Thyroid gland (tissue), 4 donors: ENCODE measurements around the gene STXBP1. TPM values are rescaled to one million over a fixed set of nuclear protein-coding genes. Genes with fewer than 3 reads are reported as not detected.

Experiments used
- DNase-seq, 2 donors: peaks; one replicate each; pipeline ENCODE4 v3.0.0-alpha.2; 2019
- H3K27ac ChIP-seq, 3 donors: fragments of 200-600 bp; sonication (generic); 1 replicate in 2 of 3; 2 replicates in 1 of 3; pipeline ENCODE4 v1.5.1; 2016 to 2019; ENCODE audit warnings: mild to moderate bottlenecking in 1 of 3, moderate library complexity in 1 of 3
- H3K27me3 ChIP-seq: fragments of 200-600 bp; sonication (generic); one replicate; pipeline ENCODE4 v1.5.1; 2019
- H3K36me3 ChIP-seq, 2 donors: fragments of 200-600 bp; sonication (generic); one replicate each; pipeline ENCODE4 v1.5.1; 2016 to 2019
- H3K4me1 ChIP-seq, 2 donors: fragments of 200-600 bp; sonication (generic); one replicate each; pipeline ENCODE4 v1.5.1; 2017 to 2019
- H3K4me3 ChIP-seq, 3 donors: fragments of 200-600 bp; sonication (generic); replicated peaks in 1 of 3; 1 replicate in 2 of 3; 2 replicates in 1 of 3; pipeline ENCODE4 v1.5.1; 2016; ENCODE audit warnings: mild to moderate bottlenecking in 1 of 3
- H3K9me3 ChIP-seq: fragments of 200-600 bp; sonication (generic); one replicate; pipeline ENCODE4 v1.5.1; 2017
- CTCF ChIP-seq, 6 experiments: fragments of 200-600 bp in 3 of 6; fragments of 450-650 bp in 3 of 6; sonication (generic) in 3 of 6; IDR thresholded peaks; one replicate each; pipeline ENCODE4 v1.5.1; 2016 to 2019; ENCODE audit warnings: antibody characterized with exemption in 6 of 6, mild to moderate bottlenecking in 2 of 6, inconsistent platforms in 1 of 6, moderate library complexity in 1 of 6
- POLR2A ChIP-seq, 2 donors: fragments of 450-650 bp; IDR thresholded peaks; one replicate each; pipeline ENCODE4 v1.6.1; 2017; ENCODE audit warnings: antibody characterized with exemption in 2 of 2, mild to moderate bottlenecking in 2 of 2, moderate library complexity in 1 of 2
- WGBS, 2 donors: methylation state at CpG; one replicate each; pipeline ENCODE4 v1.1.5; 2017; 5-methylcytosine and 5-hydroxymethylcytosine counted together
- intact Hi-C: fragments of 100-400 bp; cut with DNase I; formaldehyde crosslinking; loops from one replicate; pipeline ENCODE4 v1.15.1; 2023
- total RNA-seq, 4 donors: library from RNA; depleted of rRNA; stranded (reverse); fragments of >200 nt; gene quantifications; one replicate each; pipeline ENCODE4 v1.2.3, GENCODE V29; 2016

STXBP1 gene
- total RNA-seq, 4 donors from 2014 or later, result 23.8 to 139 (median 106) TPM

- H3K27ac ChIP-seq, result no peak overlapping the region
- H3K27me3 ChIP-seq, result no peaks in the 10 kb centered on the region
- intact Hi-C loops, result no loop called here
- DNase-seq, result no peak
- TF ChIP-seq CTCF (IDR thresholded peaks at IDR 0.05), result no peak
- no peak for TF ChIP-seq POLR2A (IDR thresholded peaks at IDR 0.05)
- peaks cover 12 to 14% of the 10 kb centered on the region in 2 donors for H3K36me3 ChIP-seq
- no peaks in the 10 kb centered on the region for H3K9me3 ChIP-seq
- peaks cover 0 to 10% of the 10 kb centered on the region in 2 donors for H3K4me1 ChIP-seq
- H3K4me3 ChIP-seq, result no peak overlapping the region
- 83 to 87% methylated on average over 6 of the region's 6 CpGs for WGBS, 2 donors
Observed at GRCh38 chr9:127686461-127687393, 74.7 kb downstream of the STXBP1 start.

- no peaks in the 10 kb centered on the region for H3K9me3 ChIP-seq
- DNase-seq, result no peak
- no peaks in the 10 kb centered on the region for H3K4me1 ChIP-seq
- intact Hi-C loops, result no loop called here
- no peak for TF ChIP-seq POLR2A (IDR thresholded peaks at IDR 0.05)
- TF ChIP-seq CTCF (IDR thresholded peaks at IDR 0.05), result no peak
- H3K4me3 ChIP-seq, result no peak overlapping the region
- WGBS, 2 donors, result 88 to 93% methylated on average over 13 of the region's 13 CpGs
- no peak overlapping the region for H3K27ac ChIP-seq
- H3K27me3 ChIP-seq, result no peaks in the 10 kb centered on the region
- peaks cover 3 to 11% of the 10 kb centered on the region in 2 donors for H3K36me3 ChIP-seq
Observed at GRCh38 chr9:127689329-127690000, 77.4 kb downstream of the STXBP1 start.

GRCh38 chr9:127690735-127691134 lies 78.7 kb downstream of the STXBP1 start:
- intact Hi-C loops, result no loop called here
- Histone ChIP-seq H3K4me3 (no peak overlapping the region), H3K27ac (no peak overlapping the region), H3K27me3 (no peaks in the 10 kb centered on the region), H3K4me1 (no peaks in the 10 kb centered on the region), H3K36me3 (peaks cover 0 to 11% of the 10 kb centered on the region in 2 donors), H3K9me3 (no peaks in the 10 kb centered on the region)
- TF ChIP-seq POLR2A (IDR thresholded peaks at IDR 0.05) (no peak), CTCF (IDR thresholded peaks at IDR 0.05) (no peak)
- WGBS, 2 donors, result 92 to 97% methylated on average over 10 of the region's 10 CpGs
- DNase-seq, result no peak

- no peaks in the 10 kb centered on the region for H3K9me3 ChIP-seq
- DNase-seq, result no peak
- H3K4me3 ChIP-seq, result no peak overlapping the region
- no peaks in the 10 kb centered on the region for H3K4me1 ChIP-seq
- TF ChIP-seq POLR2A (IDR thresholded peaks at IDR 0.05) (no peak), CTCF (IDR thresholded peaks at IDR 0.05) (no peak)
- 90 to 92% methylated on average over 20 of the region's 20 CpGs for WGBS, 2 donors
- intact Hi-C loops, result no loop called here
- no peak overlapping the region for H3K27ac ChIP-seq
- H3K36me3 ChIP-seq, result peaks cover 0 to 11% of the 10 kb centered on the region in 2 donors
- H3K27me3 ChIP-seq, result no peaks in the 10 kb centered on the region
Observed at GRCh38 chr9:127692071-127692470, 80.0 kb downstream of the STXBP1 start.

GRCh38 chr9:127693143-127693542 lies 81.1 kb downstream of the STXBP1 start:
- WGBS, 2 donors, result 92% methylated on average over 9 to 10 of the region's 10 CpGs
- no peak for DNase-seq
- peaks cover 0 to 11% of the 10 kb centered on the region in 2 donors for H3K36me3 ChIP-seq
- H3K9me3 ChIP-seq, result no peaks in the 10 kb centered on the region
- no peak overlapping the region for H3K27ac ChIP-seq
- intact Hi-C loops, result no loop called here
- no peak for TF ChIP-seq POLR2A (IDR thresholded peaks at IDR 0.05)
- TF ChIP-seq CTCF (IDR thresholded peaks at IDR 0.05), result no peak
- H3K27me3 ChIP-seq, result no peaks in the 10 kb centered on the region
- no peaks in the 10 kb centered on the region for H3K4me1 ChIP-seq
- no peak overlapping the region for H3K4me3 ChIP-seq
